Panc1 (cell line): ENCODE measurements around the gene CELF2.

Experiments
- CTCF ChIP-seq: fragments of 450-650 bp; IDR thresholded peaks from 2 replicates; pipeline ENCODE4 v1.5.1; 2017; ENCODE audit warnings: mild to moderate bottlenecking
- SIN3A ChIP-seq: IDR thresholded peaks from 2 replicates; pipeline ENCODE4 v1.6.1; 2012; ENCODE audit warnings: low read depth, mild to moderate bottlenecking, low read length, moderate library complexity, borderline replicate concordance; ENCODE audit not compliant: insufficient read depth

- no peak for TF ChIP-seq CTCF
- TF ChIP-seq SIN3A, result no peak
These were observed 174.8 kb downstream of the CELF2 start for GRCh38 chr10:11192304-11193000.
